IPS DF 4.7 (cell line): ENCODE measurements around the gene NOTCH2.

Source experiments
- DNase-seq: peaks from one replicate; pipeline ENCODE4 v3.0.0-alpha.2; 2013; ENCODE audit warnings: low spot score; ENCODE audit errors: extremely low read depth

NOTCH2 gene

GRCh38 chr1:119975006-119975405, 94.5 kb downstream of the NOTCH2 start:
- DNase-seq = no peak

GRCh38 chr1:119974013-119974412, 95.4 kb downstream of the NOTCH2 start:
- no peak for DNase-seq

- no peak for DNase-seq
Measured at GRCh38 chr1:119971710-119972570, 97.5 kb downstream of the NOTCH2 start.

- DNase-seq = no peak
Measured at GRCh38 chr1:119968601-119969000, 100.9 kb downstream of the NOTCH2 start.

- DNase-seq = peak; percentile 41
Measured at GRCh38 chr1:119968068-119968492, 101.4 kb downstream of the NOTCH2 start.

GRCh38 chr1:119966681-119967080, 102.8 kb downstream of the NOTCH2 start:
- DNase-seq = no peak

GRCh38 chr1:119966020-119966419, 103.4 kb downstream of the NOTCH2 start:
- no peak for DNase-seq

GRCh38 chr1:119964673-119965363, 104.6 kb downstream of the NOTCH2 start:
- no peak for DNase-seq

- no peak for DNase-seq
Measured at GRCh38 chr1:119962296-119962968, 107.0 kb downstream of the NOTCH2 start.

GRCh38 chr1:119960501-119960900, 109.0 kb downstream of the NOTCH2 start:
- no peak for DNase-seq

- DNase-seq = no peak
Measured at GRCh38 chr1:119959268-119960220, 109.9 kb downstream of the NOTCH2 start.

GRCh38 chr1:119958223-119958622, 111.2 kb downstream of the NOTCH2 start:
- DNase-seq = no peak

GRCh38 chr1:119956306-119956705, 113.2 kb downstream of the NOTCH2 start:
- DNase-seq = no peak

GRCh38 chr1:119954476-119955422, 114.7 kb downstream of the NOTCH2 start:
- DNase-seq = no peak

GRCh38 chr1:119953266-119953998, 116.0 kb downstream of the NOTCH2 start:
- DNase-seq = no peak

GRCh38 chr1:119952496-119952895, 117.0 kb downstream of the NOTCH2 start:
- no peak for DNase-seq

- peak; percentile 16 for DNase-seq
Measured at GRCh38 chr1:119948342-119949214, 120.9 kb downstream of the NOTCH2 start.

GRCh38 chr1:119947468-119947867, 122.0 kb downstream of the NOTCH2 start:
- no peak for DNase-seq
